ENCODE measurements around the gene RUNX3.

The RUNX3 gene

GRCh38 chr1:24888061-24888970, 41.8 kb downstream of the RUNX3 start:
- no peak for TF ChIP-seq CTCF (IDR thresholded peaks at IDR 0.05; ENCODE audit: low read depth, low read length, missing control alignments)
- no peak for DNase-seq (ENCODE audit: low read depth)
- no peak overlapping the region for H3K4me3 ChIP-seq (ENCODE audit: low read depth, low read length)
- in situ Hi-C loops (cut with HindIII; ENCODE audit: low sequenced_read_pairs), result no loop called here

- TF ChIP-seq CTCF (IDR thresholded peaks at IDR 0.05; ENCODE audit: low read depth, low read length, missing control alignments), result no peak
- in situ Hi-C loops (cut with HindIII; ENCODE audit: low sequenced_read_pairs), result no loop called here
- DNase-seq (ENCODE audit: low read depth), result no peak
- H3K4me3 ChIP-seq (ENCODE audit: low read depth, low read length), result no peak overlapping the region
Observed at GRCh38 chr1:24886241-24886640, 43.8 kb downstream of the RUNX3 start.

- DNase-seq (ENCODE audit: low read depth), result no peak
- in situ Hi-C loops (cut with HindIII; ENCODE audit: low sequenced_read_pairs), result no loop called here
- H3K4me3 ChIP-seq (ENCODE audit: low read depth, low read length), result no peak overlapping the region
- no peak for TF ChIP-seq CTCF (IDR thresholded peaks at IDR 0.05; ENCODE audit: low read depth, low read length, missing control alignments)
Observed at GRCh38 chr1:24884751-24885150, 45.3 kb downstream of the RUNX3 start.

- TF ChIP-seq CTCF (IDR thresholded peaks at IDR 0.05; ENCODE audit: low read depth, low read length, missing control alignments), result no peak
- no peak for DNase-seq (ENCODE audit: low read depth)
- in situ Hi-C loops (cut with HindIII; ENCODE audit: low sequenced_read_pairs), result no loop called here
- no peak overlapping the region for H3K4me3 ChIP-seq (ENCODE audit: low read depth, low read length)
Observed at GRCh38 chr1:24881034-24881433, 49.0 kb downstream of the RUNX3 start.

- TF ChIP-seq CTCF (IDR thresholded peaks at IDR 0.05; ENCODE audit: low read depth, low read length, missing control alignments), result no peak
- in situ Hi-C loops (cut with HindIII; ENCODE audit: low sequenced_read_pairs), result no loop called here
- DNase-seq (ENCODE audit: low read depth), result peak; percentile 19
Observed at GRCh38 chr1:24878775-24879742, 51.0 kb downstream of the RUNX3 start.

GRCh38 chr1:24878045-24878444, 52.0 kb downstream of the RUNX3 start:
- no peak for DNase-seq (ENCODE audit: low read depth)
- in situ Hi-C loops (cut with HindIII; ENCODE audit: low sequenced_read_pairs), result no loop called here
- no peak for TF ChIP-seq CTCF (IDR thresholded peaks at IDR 0.05; ENCODE audit: low read depth, low read length, missing control alignments)
- H3K4me3 ChIP-seq (ENCODE audit: low read depth, low read length), result no peak overlapping the region

More at GRCh38 chr1:24878775-24879742, 51.0 kb downstream of the RUNX3 start:
- no peak overlapping the region for H3K4me3 ChIP-seq (ENCODE audit: low read depth, low read length)

Data from astrocyte of the cerebellum (primary cell).